ENCODE data around the gene RNF125.

The RNF125 gene

DNA sequence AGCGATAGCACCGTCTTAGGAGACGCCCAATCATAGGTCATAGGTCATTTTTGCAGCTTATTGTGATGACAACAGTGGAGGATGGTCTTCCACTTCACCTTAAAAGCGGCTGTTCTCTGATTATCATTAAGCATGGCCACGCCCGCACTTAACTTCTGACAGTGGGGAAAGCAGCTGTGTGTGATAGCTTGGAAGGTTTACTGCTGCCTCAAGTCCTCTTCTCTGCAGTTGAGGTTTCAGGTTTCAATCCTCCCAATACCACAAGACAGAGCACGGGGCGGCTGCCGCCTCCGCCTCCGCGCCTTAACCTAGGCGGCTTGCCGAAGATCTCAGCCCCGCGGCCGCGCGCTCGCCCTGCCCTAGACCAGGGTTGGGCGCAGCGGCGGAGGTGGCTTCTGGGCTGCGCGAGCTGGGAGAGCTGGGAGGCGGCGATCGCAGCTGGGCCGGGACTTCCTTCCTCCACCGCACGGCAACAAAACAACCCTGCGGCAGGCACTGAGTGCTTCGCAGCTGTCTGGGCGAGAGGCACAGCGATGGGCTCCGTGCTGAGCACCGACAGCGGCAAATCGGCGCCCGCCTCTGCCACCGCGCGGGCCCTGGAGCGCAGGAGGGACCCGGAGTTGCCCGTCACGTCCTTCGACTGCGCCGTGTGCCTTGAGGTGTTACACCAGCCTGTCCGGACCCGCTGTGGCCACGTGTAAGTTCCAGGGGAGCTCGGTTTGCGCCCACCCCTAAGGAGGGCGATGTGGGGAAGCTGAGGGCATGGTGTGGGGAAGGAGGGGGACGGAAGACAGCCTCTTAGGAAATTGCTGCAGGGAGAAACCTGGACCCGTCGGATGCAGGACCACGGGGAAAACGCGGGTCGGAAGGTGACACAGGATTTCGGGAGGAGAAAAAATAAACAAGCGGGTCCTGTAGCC is at the start of gene RNF125:
Gene RNF125, plus strand, starts transcription at position 495 of the 920 bp plus-strand sequence. Its CDS starts 39 bp downstream, at position 534.
- Histone ChIP-seq H3K9ac (ENCODE audit: low read length in 2 of 2) (peak within 1 kb of the TSS; percentile 51 to 59), H3K4me3 (ENCODE audit: low read length in 2 of 2) (peak within 1 kb of the TSS; percentile 81 to 87), H3K36me3 (ENCODE audit: control insufficient read depth in 2 of 2, insufficient read depth in 2 of 2, low read length in 2 of 2) (no peaks in the 10 kb centered on the region), H3K4me1 (ENCODE audit: control insufficient read depth, insufficient read depth, low read length) (peaks cover 15% of the 10 kb centered on the region), H3K27me3 (ENCODE audit: control insufficient read depth in 1 of 2, insufficient read depth in 2 of 2, low read length in 2 of 2) (peaks cover 6 to 9% of the 10 kb centered on the region in 2 donors), H3K9me3 (ENCODE audit: control insufficient read depth in 2 of 2, low read length in 2 of 2) (no peaks in the 10 kb centered on the region), H3K27ac (ENCODE audit: low read length) (no peak within 1 kb of the TSS)

DNA sequence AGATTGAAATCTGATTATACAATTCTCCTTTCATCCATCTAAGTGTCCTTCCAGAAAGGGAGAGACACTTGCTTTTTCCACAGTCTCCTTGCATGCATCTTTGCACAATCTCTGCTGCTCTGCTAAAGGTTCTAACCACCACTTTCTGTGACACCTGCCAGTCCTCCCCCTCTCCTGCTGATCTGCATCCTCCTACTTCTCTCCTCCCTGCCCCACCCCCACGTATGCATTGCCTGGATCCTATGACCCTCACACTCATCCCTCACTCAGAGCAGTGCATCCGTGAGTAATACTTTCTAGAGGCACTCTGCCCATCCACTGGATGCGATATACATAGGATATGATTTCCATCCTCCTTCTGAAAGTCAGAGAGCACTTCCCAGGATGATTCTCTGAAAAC is 48.0 kb upstream of the RNF125 start:
- peaks cover 8 to 17% of the 10 kb centered on the region in 2 donors for H3K9me3 ChIP-seq (ENCODE audit: control insufficient read depth in 2 of 2, low read length in 2 of 2)
- H3K27ac ChIP-seq (ENCODE audit: low read length): no peak overlapping the region
- H3K36me3 ChIP-seq (ENCODE audit: control insufficient read depth in 2 of 2, insufficient read depth in 2 of 2, low read length in 2 of 2): no peaks in the 10 kb centered on the region
- H3K27me3 ChIP-seq (ENCODE audit: control insufficient read depth in 1 of 2, insufficient read depth in 2 of 2, low read length in 2 of 2): no peaks in the 10 kb centered on the region
- no peaks in the 10 kb centered on the region for H3K4me1 ChIP-seq (ENCODE audit: control insufficient read depth, insufficient read depth, low read length)
- H3K4me3 ChIP-seq (ENCODE audit: low read length in 2 of 2): no peak overlapping the region
- no peak overlapping the region for H3K9ac ChIP-seq (ENCODE audit: low read length in 2 of 2)

GRCh38 chr18:31973929-31974546 is 44.6 kb upstream of the RNF125 start:
- H3K9me3 ChIP-seq (ENCODE audit: control insufficient read depth in 2 of 2, low read length in 2 of 2): peaks cover 16 to 17% of the 10 kb centered on the region in 2 donors
- H3K9ac ChIP-seq (ENCODE audit: low read length in 2 of 2): no peak overlapping the region
- no peaks in the 10 kb centered on the region for H3K27me3 ChIP-seq (ENCODE audit: control insufficient read depth in 1 of 2, insufficient read depth in 2 of 2, low read length in 2 of 2)
- no peaks in the 10 kb centered on the region for H3K4me1 ChIP-seq (ENCODE audit: control insufficient read depth, insufficient read depth, low read length)
- no peak overlapping the region for H3K4me3 ChIP-seq (ENCODE audit: low read length in 2 of 2)
- no peak overlapping the region for H3K27ac ChIP-seq (ENCODE audit: low read length)
- H3K36me3 ChIP-seq (ENCODE audit: control insufficient read depth in 2 of 2, insufficient read depth in 2 of 2, low read length in 2 of 2): no peaks in the 10 kb centered on the region

DNA sequence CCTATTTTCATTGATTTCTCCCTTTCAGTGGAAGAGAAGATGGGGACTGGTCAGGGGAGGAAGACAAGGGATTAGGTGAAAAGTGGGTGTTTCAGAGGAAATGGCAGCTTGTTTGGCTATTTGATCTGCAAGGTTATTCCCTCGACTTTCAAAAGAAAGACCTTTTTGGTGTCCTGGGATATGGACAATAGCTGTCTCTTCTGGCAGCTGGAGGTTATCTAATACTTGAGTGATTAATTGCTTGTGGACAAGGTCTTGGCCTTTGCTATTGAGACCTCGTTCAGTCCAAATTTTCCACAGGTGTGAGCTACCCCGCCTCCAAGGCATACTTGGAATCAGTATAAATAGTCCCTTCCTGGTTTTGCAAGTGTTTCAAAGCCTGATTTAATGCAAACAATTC is 42.4 kb upstream of the RNF125 start:
- no peaks in the 10 kb centered on the region for H3K36me3 ChIP-seq (ENCODE audit: control insufficient read depth in 2 of 2, insufficient read depth in 2 of 2, low read length in 2 of 2)
- H3K4me1 ChIP-seq (ENCODE audit: control insufficient read depth, insufficient read depth, low read length): no peaks in the 10 kb centered on the region
- H3K9ac ChIP-seq (ENCODE audit: low read length in 2 of 2): no peak overlapping the region
- H3K27ac ChIP-seq (ENCODE audit: low read length): no peak overlapping the region
- H3K27me3 ChIP-seq (ENCODE audit: control insufficient read depth in 1 of 2, insufficient read depth in 2 of 2, low read length in 2 of 2): no peaks in the 10 kb centered on the region
- no peak overlapping the region for H3K4me3 ChIP-seq (ENCODE audit: low read length in 2 of 2)
- H3K9me3 ChIP-seq (ENCODE audit: control insufficient read depth in 2 of 2, low read length in 2 of 2): peaks cover 16 to 17% of the 10 kb centered on the region in 2 donors

GRCh38 chr18:31977270-31977872 is 41.3 kb upstream of the RNF125 start:
- no peaks in the 10 kb centered on the region for H3K27me3 ChIP-seq (ENCODE audit: control insufficient read depth in 1 of 2, insufficient read depth in 2 of 2, low read length in 2 of 2)
- H3K4me1 ChIP-seq (ENCODE audit: control insufficient read depth, insufficient read depth, low read length): no peaks in the 10 kb centered on the region
- peaks cover 16 to 17% of the 10 kb centered on the region in 2 donors for H3K9me3 ChIP-seq (ENCODE audit: control insufficient read depth in 2 of 2, low read length in 2 of 2)
- H3K4me3 ChIP-seq (ENCODE audit: low read length in 2 of 2): no peak overlapping the region
- H3K9ac ChIP-seq (ENCODE audit: low read length in 2 of 2): no peak overlapping the region
- H3K27ac ChIP-seq (ENCODE audit: low read length): no peak overlapping the region
- no peaks in the 10 kb centered on the region for H3K36me3 ChIP-seq (ENCODE audit: control insufficient read depth in 2 of 2, insufficient read depth in 2 of 2, low read length in 2 of 2)

GRCh38 chr18:31978616-31979015 is 40.0 kb upstream of the RNF125 start:
- Histone ChIP-seq H3K36me3 (ENCODE audit: control insufficient read depth in 2 of 2, insufficient read depth in 2 of 2, low read length in 2 of 2) (no peaks in the 10 kb centered on the region), H3K4me1 (ENCODE audit: control insufficient read depth, insufficient read depth, low read length) (no peaks in the 10 kb centered on the region), H3K4me3 (ENCODE audit: low read length in 2 of 2) (no peak overlapping the region), H3K27ac (ENCODE audit: low read length) (no peak overlapping the region), H3K9me3 (ENCODE audit: control insufficient read depth in 2 of 2, low read length in 2 of 2) (peaks cover 13 to 16% of the 10 kb centered on the region in 2 donors), H3K9ac (ENCODE audit: low read length in 2 of 2) (no peak overlapping the region), H3K27me3 (ENCODE audit: control insufficient read depth in 1 of 2, insufficient read depth in 2 of 2, low read length in 2 of 2) (no peaks in the 10 kb centered on the region)

- no peaks in the 10 kb centered on the region for H3K36me3 ChIP-seq (ENCODE audit: control insufficient read depth in 2 of 2, insufficient read depth in 2 of 2, low read length in 2 of 2)
- no peaks in the 10 kb centered on the region for H3K4me1 ChIP-seq (ENCODE audit: control insufficient read depth, insufficient read depth, low read length)
- peaks cover 2 to 10% of the 10 kb centered on the region in 2 donors for H3K9me3 ChIP-seq (ENCODE audit: control insufficient read depth in 2 of 2, low read length in 2 of 2)
- H3K27ac ChIP-seq (ENCODE audit: low read length): no peak overlapping the region
- H3K9ac ChIP-seq (ENCODE audit: low read length in 2 of 2): no peak overlapping the region
- no peaks in the 10 kb centered on the region for H3K27me3 ChIP-seq (ENCODE audit: control insufficient read depth in 1 of 2, insufficient read depth in 2 of 2, low read length in 2 of 2)
- no peak overlapping the region for H3K4me3 ChIP-seq (ENCODE audit: low read length in 2 of 2)
Observed at GRCh38 chr18:31979714-31980113, 38.9 kb upstream of the RNF125 start.

GRCh38 chr18:31980863-31981262 is 37.8 kb upstream of the RNF125 start:
- no peaks in the 10 kb centered on the region for H3K27me3 ChIP-seq (ENCODE audit: control insufficient read depth in 1 of 2, insufficient read depth in 2 of 2, low read length in 2 of 2)
- no peak overlapping the region for H3K27ac ChIP-seq (ENCODE audit: low read length)
- no peak overlapping the region for H3K9ac ChIP-seq (ENCODE audit: low read length in 2 of 2)
- no peaks in the 10 kb centered on the region for H3K4me1 ChIP-seq (ENCODE audit: control insufficient read depth, insufficient read depth, low read length)
- H3K36me3 ChIP-seq (ENCODE audit: control insufficient read depth in 2 of 2, insufficient read depth in 2 of 2, low read length in 2 of 2): no peaks in the 10 kb centered on the region
- no peak overlapping the region for H3K4me3 ChIP-seq (ENCODE audit: low read length in 2 of 2)
- H3K9me3 ChIP-seq (ENCODE audit: control insufficient read depth in 2 of 2, low read length in 2 of 2): peaks cover 0 to 7% of the 10 kb centered on the region in 2 donors

- no peak overlapping the region for H3K27ac ChIP-seq (ENCODE audit: low read length)
- no peaks in the 10 kb centered on the region for H3K27me3 ChIP-seq (ENCODE audit: control insufficient read depth in 1 of 2, insufficient read depth in 2 of 2, low read length in 2 of 2)
- no peaks in the 10 kb centered on the region for H3K36me3 ChIP-seq (ENCODE audit: control insufficient read depth in 2 of 2, insufficient read depth in 2 of 2, low read length in 2 of 2)
- peaks cover 0 to 7% of the 10 kb centered on the region in 2 donors for H3K9me3 ChIP-seq (ENCODE audit: control insufficient read depth in 2 of 2, low read length in 2 of 2)
- H3K9ac ChIP-seq (ENCODE audit: low read length in 2 of 2): no peak overlapping the region
- H3K4me3 ChIP-seq (ENCODE audit: low read length in 2 of 2): no peak overlapping the region
- no peaks in the 10 kb centered on the region for H3K4me1 ChIP-seq (ENCODE audit: control insufficient read depth, insufficient read depth, low read length)
Observed at GRCh38 chr18:31983020-31983419, 35.6 kb upstream of the RNF125 start.

DNA sequence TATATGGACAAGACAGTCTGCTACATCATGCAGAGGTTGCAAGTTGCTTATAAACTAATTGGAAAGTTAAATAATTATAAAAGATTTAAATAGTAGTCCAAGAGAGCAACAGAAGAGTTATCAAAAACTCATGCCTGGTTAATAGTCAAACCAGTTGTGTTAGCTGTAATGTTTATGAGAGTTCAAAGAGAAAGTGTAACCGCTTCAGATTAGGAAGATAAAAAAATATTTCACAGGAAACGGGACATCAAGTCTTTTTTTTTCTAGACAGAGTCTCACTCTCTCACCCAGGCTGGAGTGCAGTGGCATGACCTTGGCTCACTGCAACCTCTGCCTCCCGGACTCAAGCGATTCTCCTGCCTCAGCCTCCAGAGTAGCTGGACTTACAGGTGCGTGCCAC is 34.6 kb upstream of the RNF125 start:
- Histone ChIP-seq H3K9me3 (ENCODE audit: control insufficient read depth in 2 of 2, low read length in 2 of 2) (no peaks in the 10 kb centered on the region), H3K4me1 (ENCODE audit: control insufficient read depth, insufficient read depth, low read length) (no peaks in the 10 kb centered on the region), H3K4me3 (ENCODE audit: low read length in 2 of 2) (no peak overlapping the region), H3K27ac (ENCODE audit: low read length) (no peak overlapping the region), H3K9ac (ENCODE audit: low read length in 2 of 2) (no peak overlapping the region), H3K36me3 (ENCODE audit: control insufficient read depth in 2 of 2, insufficient read depth in 2 of 2, low read length in 2 of 2) (no peaks in the 10 kb centered on the region), H3K27me3 (ENCODE audit: control insufficient read depth in 1 of 2, insufficient read depth in 2 of 2, low read length in 2 of 2) (no peaks in the 10 kb centered on the region)

Measured in stomach smooth muscle (tissue), 2 donors.